HG03571 (cell line): ENCODE data around the gene BIRC3.
"Not testable (repeated sequence)": the region's sequence is repeated elsewhere in the genome, so short reads cannot be mapped to it uniquely, and the experiment has no call there.

ENCODE experiments used
- ATAC-seq: cut with Tn5 transposase; IDR thresholded peaks from one replicate; pipeline ENCODE4 v1.9.1; 2021; ENCODE audit not compliant: unreplicated experiment

The BIRC3 gene

DNA sequence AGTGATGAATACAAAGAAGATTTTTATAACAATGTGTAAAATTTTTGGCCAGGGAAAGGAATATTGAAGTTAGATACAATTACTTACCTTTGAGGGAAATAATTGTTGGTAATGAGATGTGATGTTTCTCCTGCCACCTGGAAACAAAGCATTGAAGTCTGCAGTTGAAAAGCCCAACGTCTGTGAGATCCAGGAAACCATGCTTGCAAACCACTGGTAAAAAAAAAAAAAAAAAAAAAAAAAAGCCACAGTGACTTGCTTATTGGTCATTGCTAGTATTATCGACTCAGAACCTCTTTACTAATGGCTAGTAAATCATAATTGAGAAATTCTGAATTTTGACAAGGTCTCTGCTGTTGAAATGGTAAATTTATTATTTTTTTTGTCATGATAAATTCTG lies 5.3 kb downstream of the BIRC3 start:
- ATAC-seq: no peak

DNA sequence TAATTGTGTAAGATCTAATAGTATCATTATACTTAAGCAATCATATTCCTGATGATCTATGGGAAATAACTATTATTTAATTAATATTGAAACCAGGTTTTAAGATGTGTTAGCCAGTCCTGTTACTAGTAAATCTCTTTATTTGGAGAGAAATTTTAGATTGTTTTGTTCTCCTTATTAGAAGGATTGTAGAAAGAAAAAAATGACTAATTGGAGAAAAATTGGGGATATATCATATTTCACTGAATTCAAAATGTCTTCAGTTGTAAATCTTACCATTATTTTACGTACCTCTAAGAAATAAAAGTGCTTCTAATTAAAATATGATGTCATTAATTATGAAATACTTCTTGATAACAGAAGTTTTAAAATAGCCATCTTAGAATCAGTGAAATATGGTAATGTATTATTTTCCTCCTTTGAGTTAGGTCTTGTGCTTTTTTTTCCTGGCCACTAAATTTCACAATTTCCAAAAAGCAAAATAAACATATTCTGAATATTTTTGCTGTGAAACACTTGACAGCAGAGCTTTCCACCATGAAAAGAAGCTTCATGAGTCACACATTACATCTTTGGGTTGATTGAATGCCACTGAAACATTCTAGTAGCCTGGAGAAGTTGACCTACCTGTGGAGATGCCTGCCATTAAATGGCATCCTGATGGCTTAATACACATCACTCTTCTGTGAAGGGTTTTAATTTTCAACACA lies 6.4 kb downstream of the BIRC3 start:
- no peak for ATAC-seq

DNA sequence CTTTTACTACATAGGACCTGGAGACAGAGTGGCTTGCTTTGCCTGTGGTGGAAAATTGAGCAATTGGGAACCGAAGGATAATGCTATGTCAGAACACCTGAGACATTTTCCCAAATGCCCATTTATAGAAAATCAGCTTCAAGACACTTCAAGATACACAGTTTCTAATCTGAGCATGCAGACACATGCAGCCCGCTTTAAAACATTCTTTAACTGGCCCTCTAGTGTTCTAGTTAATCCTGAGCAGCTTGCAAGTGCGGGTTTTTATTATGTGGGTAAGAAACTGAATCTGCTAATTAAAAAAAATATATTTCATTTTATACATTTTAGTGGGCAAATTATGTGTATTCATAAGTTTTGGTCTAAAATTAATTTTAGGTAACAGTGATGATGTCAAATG lies 7.8 kb downstream of the BIRC3 start:
- no peak for ATAC-seq

DNA sequence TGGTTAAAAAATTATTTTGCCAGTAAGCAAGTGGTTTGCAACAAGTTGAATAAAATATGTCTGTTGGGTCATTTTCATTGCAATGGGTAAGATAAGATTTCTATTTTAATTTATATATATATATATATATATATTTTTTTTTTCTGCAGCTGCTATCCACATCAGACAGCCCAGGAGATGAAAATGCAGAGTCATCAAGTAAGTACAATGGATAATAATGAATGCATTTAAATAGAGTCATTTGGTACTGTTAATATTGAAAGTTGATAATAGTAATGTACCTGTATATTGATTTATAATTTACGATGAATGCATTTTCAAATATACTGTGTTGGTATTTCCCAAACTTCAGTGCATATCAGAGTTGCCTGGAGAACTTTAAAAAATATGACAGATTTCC lies 11.5 kb downstream of the BIRC3 start:
- ATAC-seq: no peak

DNA sequence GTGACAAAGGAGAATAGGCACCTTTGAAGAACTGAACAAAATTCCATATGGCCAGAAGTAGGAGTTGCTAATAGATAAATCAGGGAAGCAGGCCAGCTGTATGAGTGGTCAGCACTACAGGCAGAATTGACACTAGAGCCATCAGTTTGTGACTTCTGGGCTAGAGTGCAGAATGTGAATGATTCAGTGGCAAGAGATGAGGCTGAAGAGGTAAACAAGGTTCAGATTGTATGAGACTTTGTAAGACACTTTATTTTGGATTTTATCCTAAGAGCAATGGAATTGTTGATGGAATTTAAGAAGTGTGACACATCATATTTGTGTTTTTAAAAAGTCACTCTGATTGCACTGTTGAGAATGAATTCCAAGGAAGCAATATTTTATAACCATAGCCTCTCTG lies 12.9 kb downstream of the BIRC3 start:
- no peak for ATAC-seq

DNA sequence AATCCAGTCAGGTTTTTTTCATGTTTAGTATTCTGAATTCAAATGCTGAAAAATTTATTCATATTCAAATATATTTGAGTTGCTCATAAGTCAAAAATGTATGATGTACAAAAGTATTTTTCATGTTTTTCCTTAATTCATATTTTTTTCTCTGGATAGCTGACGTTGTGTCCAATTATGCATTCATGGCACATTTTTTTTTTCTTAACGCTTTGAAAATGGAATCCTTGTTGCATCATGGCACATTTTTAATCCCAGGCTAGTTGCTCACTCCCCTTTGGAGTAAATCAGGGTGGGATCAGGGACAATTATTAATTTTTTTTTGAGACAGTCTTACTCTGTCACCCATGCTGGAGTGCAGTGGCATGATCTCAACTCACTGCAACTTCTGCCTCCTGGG lies 14.1 kb downstream of the BIRC3 start:
- ATAC-seq: no peak

DNA sequence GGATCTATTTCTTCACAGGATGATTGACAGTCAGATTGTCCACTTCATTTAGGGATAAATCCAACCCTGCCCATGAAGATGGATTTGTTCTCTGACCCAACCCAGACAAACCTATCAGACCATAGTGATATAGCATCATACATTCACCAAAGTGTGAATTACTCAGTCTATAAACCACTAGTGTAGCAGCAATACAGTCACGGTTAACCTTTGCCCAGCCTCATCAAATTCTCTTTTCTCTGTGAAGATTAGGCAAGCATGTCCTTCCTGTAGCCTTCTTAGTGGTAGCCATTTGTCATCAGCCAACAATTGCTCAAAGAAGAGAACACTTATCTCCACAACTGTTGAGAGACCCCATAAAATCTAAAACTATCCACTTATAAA lies 15.3 kb downstream of the BIRC3 start:
- no peak for ATAC-seq

DNA sequence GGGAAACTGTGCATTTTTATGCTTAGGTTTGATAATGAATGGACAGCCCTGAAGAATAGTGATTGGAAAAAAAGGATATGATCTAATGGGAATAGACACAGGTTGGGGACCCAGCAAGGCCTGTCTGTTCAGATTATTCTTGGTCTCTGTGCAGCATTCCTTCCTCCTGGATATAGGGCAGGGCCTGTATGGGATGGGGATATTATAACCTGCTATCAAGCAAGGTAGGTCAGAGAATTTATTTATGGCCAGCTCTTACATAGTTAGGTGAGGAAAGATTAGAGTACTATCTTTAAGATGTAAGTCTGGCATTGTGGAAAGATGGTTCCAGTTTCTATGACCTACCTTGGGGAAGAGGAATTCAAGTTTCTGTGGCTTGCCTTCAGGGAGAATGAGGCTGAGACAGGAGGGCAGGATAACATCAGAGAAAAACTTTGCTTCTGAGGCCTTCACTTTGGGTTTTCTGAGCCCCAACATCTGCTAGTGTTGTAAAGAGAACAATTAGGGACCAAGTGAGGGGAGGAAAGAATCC lies 21.3 kb downstream of the BIRC3 start:
- ATAC-seq: no peak

DNA sequence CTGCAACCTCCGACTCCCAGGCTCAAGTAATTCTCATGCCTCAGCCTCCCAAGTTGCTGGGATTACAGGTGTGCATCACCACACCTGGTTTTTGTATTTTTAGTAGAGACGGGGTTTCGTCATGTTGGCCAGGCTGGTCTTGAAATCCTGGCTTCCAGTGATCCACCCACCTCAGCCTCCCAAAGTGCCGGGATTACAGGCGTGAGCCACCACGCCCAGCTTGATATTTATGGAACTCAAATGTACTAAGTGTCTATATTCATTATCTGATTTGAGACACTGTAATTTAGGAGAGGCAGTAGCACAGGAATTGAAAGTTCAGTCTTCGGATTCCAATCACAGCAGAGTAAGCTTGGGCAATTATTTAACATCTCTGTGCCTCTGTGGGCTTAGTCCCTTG lies 24.0 kb downstream of the BIRC3 start:
- ATAC-seq: not testable (repeated sequence)

DNA sequence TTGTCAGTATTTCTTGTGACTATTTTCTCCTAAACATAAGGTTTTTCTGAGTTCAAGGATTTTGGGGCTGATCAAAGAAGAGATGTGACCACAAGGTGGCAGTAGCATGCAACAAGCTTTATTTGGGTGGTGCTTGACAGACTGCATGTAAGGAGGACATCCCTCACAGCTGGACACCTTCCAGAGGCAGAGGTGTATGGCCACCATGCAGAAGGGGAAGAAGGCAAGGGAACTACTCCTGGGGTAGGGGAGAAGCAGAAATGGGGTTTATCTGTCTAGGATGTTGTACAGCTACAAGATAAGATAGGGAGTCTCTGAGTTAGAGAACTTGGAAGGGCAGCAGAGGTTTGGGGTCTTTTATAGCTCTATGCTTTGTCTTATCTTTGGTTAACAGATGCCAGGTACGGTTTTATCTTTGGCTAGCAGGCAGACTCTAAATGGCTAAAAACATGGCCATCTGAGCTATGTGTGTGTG lies 24.6 kb downstream of the BIRC3 start:
- peak; percentile 36 for ATAC-seq

DNA sequence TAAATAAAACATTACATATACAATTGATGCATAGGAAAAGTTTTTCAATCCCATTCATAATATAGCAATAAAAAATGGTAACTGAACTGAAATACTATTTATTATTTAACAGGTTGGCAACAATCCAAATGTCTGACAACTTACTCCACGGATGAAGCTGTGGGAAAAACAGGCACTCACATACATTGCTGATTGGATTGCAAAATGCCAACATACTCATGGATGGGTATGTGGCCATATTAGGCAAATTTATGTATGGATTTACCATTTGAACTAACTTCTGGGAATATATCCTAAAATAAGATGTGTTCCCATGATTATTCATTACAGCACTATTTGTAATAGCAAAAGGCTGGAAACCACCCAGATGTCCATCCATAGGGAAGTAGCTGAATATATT lies 26.5 kb downstream of the BIRC3 start:
- no peak for ATAC-seq

DNA sequence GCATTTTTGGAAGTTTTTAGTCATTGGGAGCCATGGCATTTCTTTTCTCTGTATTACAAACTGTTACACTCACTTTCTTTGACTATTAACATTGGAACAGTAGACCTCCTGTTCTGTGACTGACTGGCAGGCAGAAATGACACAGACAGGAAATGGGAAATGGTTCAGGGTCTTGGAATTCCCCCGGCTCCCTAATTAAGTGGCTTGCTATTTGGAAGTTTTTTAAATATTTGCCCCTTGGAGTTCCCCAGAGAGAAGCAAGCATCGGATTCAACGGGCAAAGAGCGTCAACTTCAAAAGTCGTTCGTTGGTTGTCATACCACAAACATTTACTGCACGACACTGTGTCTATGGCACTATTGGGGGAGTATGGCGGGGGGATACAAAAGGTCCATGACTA lies 28.6 kb downstream of the BIRC3 start:
- ATAC-seq: no peak

DNA sequence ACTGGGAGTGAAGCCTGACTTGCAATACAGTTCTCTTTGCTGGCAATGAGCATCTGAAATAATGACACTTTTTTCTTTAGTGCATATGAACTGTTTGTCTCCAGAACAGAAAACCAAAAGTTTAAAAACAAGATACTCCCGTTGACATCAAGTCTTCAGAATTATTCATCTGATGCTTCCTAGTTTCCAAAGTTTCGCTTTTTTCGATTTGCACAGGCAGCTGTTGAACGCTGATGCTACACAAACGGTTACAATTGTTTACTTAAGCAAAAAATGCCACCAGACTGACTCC lies 29.1 kb downstream of the BIRC3 start:
- no peak for ATAC-seq

DNA sequence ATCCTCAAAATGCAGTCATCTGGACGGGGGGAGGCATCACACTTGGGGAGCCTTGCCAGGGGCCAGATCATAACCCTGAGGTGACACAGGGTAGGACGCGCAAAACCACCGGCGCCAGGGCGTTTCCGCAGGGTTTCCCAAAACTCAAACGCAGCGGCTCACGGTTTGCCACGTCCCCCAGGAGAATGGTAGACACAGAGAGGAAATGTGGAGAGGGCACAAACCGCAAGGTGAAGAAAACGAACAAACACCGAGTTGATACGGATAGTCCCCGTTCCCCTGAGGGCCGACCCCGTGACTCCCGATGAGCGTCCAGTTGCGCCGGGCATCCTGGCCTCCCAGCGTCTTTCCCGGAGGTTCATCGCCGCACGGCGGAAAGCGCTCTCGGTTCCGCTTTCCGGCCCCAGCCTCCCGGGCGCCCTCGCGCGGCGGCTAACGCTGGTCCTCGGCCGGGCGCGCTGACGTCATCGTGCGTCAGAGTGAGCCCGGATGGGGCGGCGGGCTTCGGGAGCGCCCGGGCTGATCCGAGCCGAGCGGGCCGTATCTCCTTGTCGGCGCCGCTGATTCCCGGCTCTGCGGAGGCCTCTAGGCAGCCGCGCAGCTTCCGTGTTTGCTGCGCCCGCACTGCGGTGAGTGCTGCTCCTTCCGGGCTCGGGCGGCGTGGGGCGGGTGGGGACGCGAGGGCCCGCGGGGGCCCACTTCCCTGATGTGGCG lies 29.6 kb downstream of the BIRC3 start, which contains the start of gene BIRC2:
TSS of gene BIRC2 (plus strand) at position 467 of the 714 bp plus-strand sequence. CDS start 2,641 bp downstream, outside the sequence.
- peak; percentile 89 for ATAC-seq

DNA sequence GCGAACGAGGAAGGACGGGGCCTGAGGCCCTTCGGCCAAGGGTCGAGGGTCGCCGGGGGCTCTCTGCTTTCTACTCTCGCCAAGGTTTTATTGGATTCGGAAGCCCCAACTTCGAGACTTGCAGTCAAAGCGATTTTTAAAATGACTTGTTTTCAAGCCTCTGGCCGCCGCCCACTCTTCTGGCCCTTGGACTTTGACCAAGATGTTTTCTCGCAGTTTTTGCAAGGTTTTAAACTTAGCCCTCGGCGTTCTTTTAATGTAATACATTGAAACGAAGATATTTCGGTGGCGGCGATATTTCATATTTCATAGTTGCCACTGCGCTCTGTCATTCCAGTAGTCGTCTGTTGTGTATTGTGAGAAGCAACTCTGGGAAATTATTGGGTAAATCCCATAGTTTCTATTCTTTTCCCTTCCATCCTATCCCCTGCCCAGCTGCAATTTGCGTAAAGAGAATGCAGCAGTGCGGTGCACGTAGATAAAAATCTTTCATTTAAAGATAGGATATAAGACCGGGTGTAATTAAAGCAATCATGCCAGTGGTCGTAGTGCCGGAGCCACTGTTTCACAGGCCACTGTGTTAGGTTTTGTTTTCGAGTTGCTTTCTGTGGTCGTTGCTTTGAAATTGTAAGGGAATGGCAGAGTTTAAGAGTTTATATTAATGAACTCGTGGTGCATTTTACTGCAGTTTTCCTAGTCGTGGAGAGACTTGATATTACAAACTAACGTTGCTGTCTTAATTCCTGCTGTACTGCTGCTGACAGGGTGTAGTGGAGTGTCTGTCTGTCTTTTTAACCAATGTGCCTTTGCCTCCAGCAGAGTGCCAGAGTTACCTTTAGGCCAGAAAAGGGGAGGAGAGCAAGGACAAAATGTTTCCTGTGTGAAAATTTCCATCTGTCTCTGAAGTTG lies 30.4 kb downstream of the BIRC3 start:
- ATAC-seq: peak; percentile 14

DNA sequence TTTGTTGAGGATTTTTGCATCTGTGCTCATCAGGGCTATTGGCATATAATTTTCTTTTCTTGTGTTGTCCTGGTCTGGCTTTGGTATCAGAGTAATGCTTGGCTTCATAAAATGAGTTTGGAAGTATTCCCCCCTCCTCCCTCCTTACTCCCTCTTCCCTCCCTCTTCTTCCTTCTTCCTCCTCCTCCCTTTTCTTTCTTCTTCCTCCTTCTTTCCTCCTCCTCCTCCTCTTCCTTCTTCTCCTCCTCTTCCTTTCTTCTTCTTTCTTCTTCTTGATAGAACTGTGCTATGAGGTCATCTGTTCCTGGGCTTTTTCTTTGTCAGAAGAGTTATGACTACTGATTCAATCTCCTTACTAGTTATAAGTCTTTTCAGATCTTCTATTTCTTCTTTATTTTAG lies 39.8 kb downstream of the BIRC3 start:
- no peak for ATAC-seq

DNA sequence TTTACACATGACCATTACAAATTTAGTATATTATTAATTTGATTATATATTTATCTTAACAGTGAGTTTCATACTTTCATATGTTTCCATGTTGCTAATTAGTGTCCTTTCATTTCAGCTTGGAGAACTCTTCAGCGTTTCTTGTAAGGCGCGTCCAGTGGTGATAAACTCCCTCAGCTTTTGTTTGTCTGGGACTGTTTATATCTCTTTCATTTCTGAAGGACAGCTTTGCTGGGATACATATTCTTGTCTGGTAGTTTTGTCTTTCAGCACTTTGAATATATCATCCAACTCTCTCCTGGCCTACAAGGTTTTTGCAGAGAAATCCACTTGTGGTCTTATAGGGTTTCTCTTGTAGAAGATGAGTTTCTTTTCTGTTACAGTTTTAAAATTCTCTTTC lies 42.1 kb downstream of the BIRC3 start:
- no peak for ATAC-seq

DNA sequence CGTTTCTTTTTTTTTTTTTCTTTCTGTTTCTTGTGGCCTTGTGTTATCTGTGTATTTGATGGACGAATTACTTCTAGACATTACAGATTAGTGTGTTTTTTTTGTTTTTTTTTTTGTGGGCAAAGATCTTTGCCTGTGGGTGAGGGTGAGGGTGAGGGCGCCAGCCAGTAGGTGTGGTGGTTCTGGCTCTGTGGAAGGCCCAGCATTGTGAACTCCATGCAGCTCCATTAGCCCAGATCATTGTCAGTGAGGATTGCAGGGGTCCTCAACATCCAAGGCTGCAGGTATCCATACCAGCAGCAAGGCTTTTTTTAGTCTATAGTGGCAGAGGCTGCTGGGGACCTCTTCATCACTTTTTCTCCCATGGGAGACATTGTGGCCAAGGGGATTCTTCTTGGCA lies 43.4 kb downstream of the BIRC3 start:
- no peak for ATAC-seq

DNA sequence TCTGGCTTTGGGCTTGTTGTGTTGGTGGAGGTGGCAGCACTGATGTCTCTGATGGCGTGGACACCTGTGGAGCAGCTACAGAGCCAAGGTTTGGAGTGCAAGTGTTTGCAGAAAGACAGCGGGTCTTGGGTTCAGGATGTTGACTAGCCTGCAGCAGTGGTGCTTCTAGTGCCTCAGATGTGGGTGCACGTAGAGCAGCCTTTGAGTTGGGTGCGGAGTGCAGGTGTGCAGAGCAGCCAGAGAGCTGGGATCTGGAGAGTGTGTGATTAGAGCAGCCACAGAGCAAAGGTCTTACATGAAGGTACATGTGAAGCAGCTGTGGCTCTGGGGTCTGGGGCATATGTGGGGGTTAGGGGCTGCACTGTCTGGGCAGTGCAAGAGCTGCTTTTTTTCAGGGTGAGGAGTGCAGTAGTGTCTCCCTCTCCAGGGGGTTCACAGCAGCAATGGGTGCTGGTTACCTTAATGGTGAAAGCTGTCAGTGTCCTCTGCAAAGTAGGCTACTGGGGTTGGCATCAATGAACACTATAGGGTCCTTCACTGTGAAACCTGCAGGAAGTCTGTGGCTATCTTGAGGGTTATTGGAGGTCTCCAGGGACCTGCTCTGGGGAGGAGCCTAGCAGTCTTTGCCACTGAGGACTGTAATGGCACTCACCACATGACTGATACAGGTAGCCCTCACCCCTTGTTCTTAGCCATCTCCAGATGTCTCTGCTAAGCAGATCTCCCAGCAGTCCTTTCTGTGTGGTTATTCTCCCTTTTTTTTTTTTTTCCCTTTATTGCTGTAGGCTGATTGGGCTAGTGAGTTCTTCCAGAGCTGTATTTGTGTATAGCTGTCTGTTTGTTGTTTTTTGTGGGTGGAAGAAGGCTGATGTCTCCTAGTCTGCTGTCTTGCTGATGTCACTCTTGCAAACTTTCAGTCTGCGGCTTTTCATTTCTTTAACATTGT lies 44.1 kb downstream of the BIRC3 start:
- ATAC-seq: peak; percentile 98

DNA sequence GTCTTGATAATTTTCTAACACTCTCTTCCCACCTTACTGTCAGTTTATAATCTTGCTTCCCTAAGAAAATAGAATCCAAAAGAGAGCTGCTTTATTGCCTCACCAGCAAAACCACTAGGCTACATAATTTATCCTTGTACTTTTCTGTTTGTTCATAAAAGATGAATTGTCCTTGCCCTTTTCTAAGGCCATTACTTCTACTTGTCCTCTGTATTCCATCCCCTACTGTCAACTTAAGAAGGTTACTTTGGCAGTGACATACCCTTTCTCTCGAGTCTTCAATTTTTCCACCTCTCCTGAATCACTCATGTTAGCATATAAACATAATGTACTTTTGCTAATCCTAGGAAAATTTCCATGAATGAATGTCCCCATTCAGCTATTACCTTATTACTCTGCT lies 47.7 kb downstream of the BIRC3 start:
- no peak for ATAC-seq
